ENCODE results near the gene MAPKAPK3. TPM values are rescaled to one million over a fixed set of nuclear protein-coding genes. Genes with fewer than 3 reads are reported as not detected.

Gene MAPKAPK3
- total RNA-seq, 4 donors from 2014 or later = 21.3 to 37.8 (median 26.9) TPM

DNA sequence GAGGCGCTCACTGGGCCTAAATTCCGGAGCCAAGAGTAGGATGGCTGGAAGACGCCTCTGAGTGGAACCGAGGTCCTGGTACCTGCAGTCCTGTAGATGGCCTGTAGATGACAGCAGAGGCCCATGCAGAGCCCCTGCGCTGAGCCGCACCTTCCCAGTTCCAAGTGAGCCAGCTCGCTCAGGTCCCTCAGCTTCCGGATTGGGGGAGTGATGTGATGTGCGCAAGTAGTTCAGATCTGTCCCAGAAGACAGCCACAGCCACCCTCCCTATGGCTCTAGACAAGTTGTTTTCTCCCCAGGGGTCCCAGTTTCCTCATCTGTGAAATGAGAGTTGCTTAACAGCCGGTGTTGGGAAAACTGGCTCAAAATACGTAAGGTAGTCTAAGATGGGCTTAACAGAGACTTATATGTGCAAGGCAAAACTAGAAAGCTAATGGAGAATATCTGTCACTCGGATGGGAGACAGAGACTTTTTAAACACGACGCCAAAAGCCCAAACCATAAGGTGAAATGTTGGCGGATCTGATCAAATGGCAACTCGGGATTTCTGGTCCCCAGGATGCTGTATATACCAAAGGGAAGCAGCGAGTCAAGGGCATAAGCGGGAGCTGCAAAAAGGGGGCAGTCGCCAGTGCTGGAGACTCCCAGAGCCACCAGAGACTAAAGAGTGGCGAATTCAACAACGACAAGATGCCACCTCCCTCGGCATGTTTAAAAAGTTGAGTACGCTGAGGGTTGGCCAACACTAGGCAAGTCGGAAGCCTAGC is 765 bp upstream of the MAPKAPK3 start:
- TF ChIP-seq EP300 (IDR thresholded peaks at IDR 0.05; ENCODE audit: low read depth) (no peak), POLR2AphosphoS5 (IDR thresholded peaks at IDR 0.05) (peak in 1 of 3 donors; percentile 6), POLR2A (IDR thresholded peaks at IDR 0.05) (no peak)
- TF ChIP-seq, protein P1, sequence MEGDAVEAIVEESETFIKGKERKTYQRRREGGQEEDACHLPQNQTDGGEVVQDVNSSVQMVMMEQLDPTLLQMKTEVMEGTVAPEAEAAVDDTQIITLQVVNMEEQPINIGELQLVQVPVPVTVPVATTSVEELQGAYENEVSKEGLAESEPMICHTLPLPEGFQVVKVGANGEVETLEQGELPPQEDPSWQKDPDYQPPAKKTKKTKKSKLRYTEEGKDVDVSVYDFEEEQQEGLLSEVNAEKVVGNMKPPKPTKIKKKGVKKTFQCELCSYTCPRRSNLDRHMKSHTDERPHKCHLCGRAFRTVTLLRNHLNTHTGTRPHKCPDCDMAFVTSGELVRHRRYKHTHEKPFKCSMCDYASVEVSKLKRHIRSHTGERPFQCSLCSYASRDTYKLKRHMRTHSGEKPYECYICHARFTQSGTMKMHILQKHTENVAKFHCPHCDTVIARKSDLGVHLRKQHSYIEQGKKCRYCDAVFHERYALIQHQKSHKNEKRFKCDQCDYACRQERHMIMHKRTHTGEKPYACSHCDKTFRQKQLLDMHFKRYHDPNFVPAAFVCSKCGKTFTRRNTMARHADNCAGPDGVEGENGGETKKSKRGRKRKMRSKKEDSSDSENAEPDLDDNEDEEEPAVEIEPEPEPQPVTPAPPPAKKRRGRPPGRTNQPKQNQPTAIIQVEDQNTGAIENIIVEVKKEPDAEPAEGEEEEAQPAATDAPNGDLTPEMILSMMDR (IDR thresholded peaks at IDR 0.05) = peak; percentile 98 to 99 (median 99)
- Histone ChIP-seq H3K27ac (peak overlapping the region; percentile 90 to 95 (median 93)), H3K36me3 (no peaks in the 10 kb centered on the region), H3K9me3 (no peaks in the 10 kb centered on the region), H3K4me1 (peaks cover 0 to 46% (median 32%) of the 10 kb centered on the region in 4 donors), H3K4me3 (peak overlapping the region; percentile 44 to 88 (median 76)), H3K27me3 (no peaks in the 10 kb centered on the region)
- intact Hi-C loops (cut with DNase I; ENCODE audit: low total_unique reads) (loop anchor here (5.0 kb wide), 1 partner anchor 761 kb away; no protein-coding TSS in a partner anchor), in situ Hi-C loops (cut with MboI; ENCODE audit: low pct_ligation_motif_present in 1 of 4, low pct_unique_long_range_greater_than_20kb in 1 of 4, low sequenced_read_pairs in 3 of 4) (loop anchor here in 2 of 4 donors (25.0 kb wide), 1 partner anchor 771 kb away; the partner anchor contains the start of genes MANF (in 2 of the 2) and RBM15B (in 2 of the 2))
- DNase-seq = peak; percentile 92
- WGBS, 2 donors (ENCODE audit: low coverage in 1 of 2) = 0 to 1% methylated on average over 1 to 24 of the region's 24 CpGs

DNA sequence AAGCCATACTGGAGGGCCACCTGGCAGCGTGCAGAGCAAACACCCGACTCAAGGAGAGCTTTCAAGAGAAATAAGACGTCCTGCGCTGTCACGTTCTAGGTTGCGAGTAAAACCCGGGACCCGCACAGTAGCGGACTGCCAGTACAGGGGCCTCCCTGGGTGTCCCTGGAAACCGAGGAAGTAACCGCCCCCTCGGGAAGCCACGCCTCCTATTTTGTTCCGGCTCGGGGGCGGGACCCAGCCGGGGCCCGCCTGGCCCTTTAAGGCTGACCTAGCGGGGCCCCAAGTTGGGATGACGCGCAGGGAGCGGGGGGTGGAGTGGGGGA is 218 bp upstream of the MAPKAPK3 start:
- DNase-seq = peak; percentile 97
- no peak for TF ChIP-seq EP300 (IDR thresholded peaks at IDR 0.05; ENCODE audit: low read depth)
- no peak for TF ChIP-seq POLR2A (IDR thresholded peaks at IDR 0.05)
- peak in 1 of 3 donors; percentile 30 for TF ChIP-seq POLR2AphosphoS5 (IDR thresholded peaks at IDR 0.05)
- Histone ChIP-seq H3K36me3 (no peaks in the 10 kb centered on the region), H3K9me3 (no peaks in the 10 kb centered on the region), H3K27ac (peak overlapping the region; percentile 90 to 95 (median 93)), H3K4me3 (peak overlapping the region; percentile 44 to 88 (median 76)), H3K4me1 (peaks cover 0 to 45% (median 30%) of the 10 kb centered on the region in 4 donors), H3K27me3 (no peaks in the 10 kb centered on the region)
- in situ Hi-C loops (cut with MboI; ENCODE audit: low pct_ligation_motif_present in 1 of 4, low pct_unique_long_range_greater_than_20kb in 1 of 4, low sequenced_read_pairs in 3 of 4) (loop anchor here in 2 of 4 donors (25.0 kb wide), 1 partner anchor 771 kb away; the partner anchor contains the start of genes MANF (in 2 of the 2) and RBM15B (in 2 of the 2)), intact Hi-C loops (cut with DNase I; ENCODE audit: low total_unique reads) (loop anchor here (5.0 kb wide), 1 partner anchor 761 kb away; no protein-coding TSS in a partner anchor)
- WGBS, 2 donors (ENCODE audit: low coverage in 1 of 2) = 0% methylated on average over 21 of the region's 22 CpGs; no CpG with 5 or more reads in 1 of the 2 donors

DNA sequence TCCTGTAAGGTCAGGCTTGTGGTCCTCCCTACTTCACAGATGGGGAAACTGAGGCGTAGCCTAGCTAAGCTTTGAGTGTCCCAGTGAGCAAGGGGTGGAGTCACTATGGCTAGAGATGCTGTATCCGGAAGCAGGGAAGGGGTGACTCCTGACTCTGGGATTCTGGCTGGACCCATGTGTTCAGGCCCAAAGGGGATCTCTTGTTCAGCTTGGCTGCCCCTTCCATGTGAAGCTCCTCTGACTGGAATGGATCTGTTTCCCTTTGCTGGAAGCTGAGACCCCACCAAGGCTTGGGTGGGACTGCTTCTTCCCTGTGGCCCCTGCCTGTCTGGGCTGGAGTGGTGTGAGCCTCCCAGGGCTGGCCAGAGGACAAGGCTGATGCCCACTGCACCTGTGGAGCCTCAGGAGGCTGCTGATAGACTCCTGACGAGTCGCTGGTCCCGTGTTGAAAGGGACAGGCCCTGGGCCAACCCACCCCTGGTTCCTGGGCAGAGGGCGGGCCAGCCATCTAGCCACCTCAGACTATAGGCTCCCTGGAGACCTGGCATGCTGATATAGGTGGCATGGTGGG is 1.0 kb downstream of the MAPKAPK3 start:
- Histone ChIP-seq H3K27me3 (no peaks in the 10 kb centered on the region), H3K36me3 (no peaks in the 10 kb centered on the region), H3K4me1 (peaks cover 0 to 36% (median 22%) of the 10 kb centered on the region in 4 donors), H3K9me3 (no peaks in the 10 kb centered on the region), H3K4me3 (peak overlapping the region; percentile 74 to 96 (median 82)), H3K27ac (peak overlapping the region; percentile 90 to 95 (median 93))
- intact Hi-C loops (cut with DNase I; ENCODE audit: low total_unique reads) = loop anchor here (5.0 kb wide), 1 partner anchor 759 kb away; no protein-coding TSS in a partner anchor
- no peak for DNase-seq
- in situ Hi-C loops (cut with MboI; ENCODE audit: low pct_ligation_motif_present in 1 of 4, low pct_unique_long_range_greater_than_20kb in 1 of 4, low sequenced_read_pairs in 3 of 4) = loop anchor here in 2 of 4 donors (25.0 kb wide), 1 partner anchor 769 kb away; the partner anchor contains the start of genes MANF (in 2 of the 2) and RBM15B (in 2 of the 2)
- WGBS, 2 donors (ENCODE audit: low coverage in 1 of 2) = 30% methylated on average over 6 of the region's 6 CpGs; no CpG with 5 or more reads in 1 of the 2 donors
- no peak for TF ChIP-seq EP300 (IDR thresholded peaks at IDR 0.05; ENCODE audit: low read depth)
- TF ChIP-seq, protein P1 (IDR thresholded peaks at IDR 0.05) = no peak
- TF ChIP-seq POLR2A (IDR thresholded peaks at IDR 0.05) = no peak
- no peak for TF ChIP-seq POLR2AphosphoS5 (IDR thresholded peaks at IDR 0.05)

DNA sequence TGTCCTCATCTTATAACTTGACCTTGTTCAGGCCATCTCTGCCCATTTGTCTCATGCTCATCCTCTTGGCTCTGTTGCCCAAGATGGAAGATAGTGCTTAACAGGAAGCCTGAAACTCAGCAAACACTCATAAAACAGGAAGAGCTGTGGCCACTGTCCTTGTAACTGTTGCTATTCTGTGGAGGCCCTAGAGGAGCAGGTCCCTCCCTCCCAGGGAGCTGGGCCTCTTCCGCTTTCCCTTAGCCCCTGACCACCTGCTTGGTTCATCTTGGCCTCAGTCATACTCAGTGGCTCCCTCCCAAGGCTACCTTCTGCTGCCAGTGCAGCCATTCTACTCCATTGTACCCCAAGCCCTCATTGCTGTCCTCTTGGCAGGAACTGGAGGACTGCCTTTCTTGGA is 3.5 kb downstream of the MAPKAPK3 start:
- intact Hi-C loops (cut with DNase I; ENCODE audit: low total_unique reads) = no loop called here
- in situ Hi-C loops (cut with MboI; ENCODE audit: low pct_ligation_motif_present in 1 of 4, low pct_unique_long_range_greater_than_20kb in 1 of 4, low sequenced_read_pairs in 3 of 4) = loop anchor here (10.0 to 25.0 kb wide), 2 partner anchors 754 to 767 kb away; partner anchors contain the start of genes MANF (in 2 of the 4) and RBM15B (in 2 of the 4)
- Histone ChIP-seq H3K27me3 (no peaks in the 10 kb centered on the region), H3K27ac (peak overlapping the region in 1 of 4 donors; percentile 46), H3K36me3 (no peaks in the 10 kb centered on the region), H3K4me3 (no peak overlapping the region), H3K9me3 (no peaks in the 10 kb centered on the region), H3K4me1 (peaks cover 0 to 42% (median 30%) of the 10 kb centered on the region in 4 donors)
- 73% methylated on average over 1 of the region's 1 CpG; no CpG with 5 or more reads in 1 of the 2 donors for WGBS, 2 donors (ENCODE audit: low coverage in 1 of 2)
- no peak for TF ChIP-seq EP300 (IDR thresholded peaks at IDR 0.05; ENCODE audit: low read depth)
- TF ChIP-seq POLR2A (IDR thresholded peaks at IDR 0.05) = no peak
- no peak for TF ChIP-seq POLR2AphosphoS5 (IDR thresholded peaks at IDR 0.05)
- TF ChIP-seq, protein P1 (IDR thresholded peaks at IDR 0.05) = no peak
- DNase-seq = no peak
